K562 (cell line): ENCODE data around the gene VIP. TPM values are rescaled to one million over a fixed set of nuclear protein-coding genes. Genes with fewer than 3 reads are reported as not detected.

Experiments used
- ATAC-seq: fragments of 200-7000 bp; cut with Tn5 transposase; 3 replicates; pipeline ENCODE4 v1.9.1; 2020; ENCODE audit warnings: moderate library complexity
- BruUV-seq: library from RNA; stranded (reverse); fragments of 400-500 nt; replicated peaks from 2 replicates; lab custom pipeline; 2021; lab: Mats Ljungman, UMichigan
- CTCF ChIA-PET: fragments of 300-600 bp; formaldehyde crosslinking; extraction: SDS; loops from one replicate; lab custom pipeline; 2021; ENCODE audit warnings: low intra/inter-chr PET ratio; lab: Yijun Ruan, JAX
- POLR2A ChIA-PET: fragments of 300-600, 350-650 bp; sonication (Branson Sonifier 250); formaldehyde crosslinking; extraction: SDS; loops from one replicate; lab custom pipeline; 2021; ENCODE audit warnings: antibody characterized with exemption, inconsistent platforms; lab: Yijun Ruan, JAX
- DNase-seq, 4 experiments: peaks; one replicate each; pipeline versions ENCODE4 v3.0.0 to v3.0.0-alpha.2; 2011 to 2018; ENCODE audit warnings: low spot score in 3 of 4, mixed read lengths in 3 of 4; ENCODE audit errors: extremely low read depth in 1 of 4
- FAIRE-seq: peaks from 2 replicates; lab custom pipeline; 2011; peaks lifted over from hg19 to GRCh38; lab: Jason Lieb, UNC
- H2AFZ ChIP-seq: 2 replicates; pipeline ENCODE4 v1.6.0; 2011; ENCODE audit warnings: low read depth, low read length, control low read depth, inconsistent platforms
- H3K27ac ChIP-seq: fragments of 200-600 bp; 3 replicates; pipeline ENCODE4 v1.8.0; 2011; ENCODE audit warnings: low read depth, mild to moderate bottlenecking, control low read depth, inconsistent platforms, low read length, moderate library complexity, mixed read lengths; ENCODE audit errors: extremely low read depth
- H3K27me3 ChIP-seq, 2 experiments: fragments of 300-600 bp in 1 of 2; 2 replicates in 1 of 2; 3 replicates in 1 of 2; pipeline versions ENCODE4 v1.6.0 to v1.8.0; 2011; ENCODE audit warnings: inconsistent platforms in 2 of 2, low read length in 2 of 2, mild to moderate bottlenecking in 1 of 2, mixed read lengths in 1 of 2, moderate library complexity in 1 of 2; ENCODE audit not compliant: control insufficient read depth in 2 of 2, insufficient read depth in 2 of 2
- H3K36me3 ChIP-seq: fragments of 300-600 bp; 3 replicates; pipeline ENCODE4 v1.8.0; 2011; ENCODE audit warnings: mild to moderate bottlenecking, low read length, inconsistent platforms; ENCODE audit not compliant: control insufficient read depth, insufficient read depth
- H3K4me1 ChIP-seq, 2 experiments: fragments of 200-600 bp in 1 of 2; replicated peaks in 1 of 2; 2 replicates in 1 of 2; 3 replicates in 1 of 2; pipeline versions ENCODE4 v1.5.1 to v1.8.0; 2011; ENCODE audit warnings: inconsistent platforms in 2 of 2, low read length in 2 of 2, mild to moderate bottlenecking in 1 of 2, mixed read lengths in 1 of 2, moderate library complexity in 1 of 2; ENCODE audit not compliant: control insufficient read depth in 2 of 2, insufficient read depth in 2 of 2
- H3K4me2 ChIP-seq: 2 replicates; pipeline ENCODE4 v1.6.1; 2011; ENCODE audit warnings: low read length, control low read depth, inconsistent platforms, mixed read lengths; ENCODE audit not compliant: insufficient read depth
- H3K4me3 ChIP-seq: fragments of 200-600 bp; sonication (generic), shearing (Covaris generic); 2 replicates; pipeline ENCODE4 v1.5.1; 2016; ENCODE audit warnings: control low read depth, inconsistent platforms
- H3K79me2 ChIP-seq: fragments of 200-600 bp; 3 replicates; pipeline ENCODE4 v1.8.0; 2011; ENCODE audit warnings: low read length, inconsistent platforms; ENCODE audit not compliant: control insufficient read depth, insufficient read depth
- H3K9ac ChIP-seq, 2 experiments: 2 replicates each; pipeline versions ENCODE4 v1.6.0 to v1.6.1; 2011; ENCODE audit warnings: low read depth in 2 of 2, low read length in 2 of 2, control low read depth in 1 of 2, inconsistent platforms in 1 of 2, mild to moderate bottlenecking in 1 of 2, mixed read lengths in 1 of 2; ENCODE audit not compliant: insufficient read depth in 1 of 2
- H3K9me1 ChIP-seq: one replicate; pipeline ENCODE4 v1.6.0; 2011; ENCODE audit warnings: inconsistent platforms, mild to moderate bottlenecking, low read length, moderate library complexity; ENCODE audit not compliant: control insufficient read depth, insufficient read depth
- H3K9me3 ChIP-seq: replicated peaks from 2 replicates; pipeline ENCODE4 v1.5.1; 2011; ENCODE audit warnings: low read depth, low read length, inconsistent platforms; ENCODE audit not compliant: control insufficient read depth, insufficient read depth
- H4K20me1 ChIP-seq: replicated peaks from 2 replicates; pipeline ENCODE4 v1.6.1; 2011; ENCODE audit warnings: low read length, inconsistent platforms, mixed read lengths; ENCODE audit not compliant: control insufficient read depth, insufficient read depth
- CEBPB ChIP-seq: fragments of 450-650 bp; IDR thresholded peaks from 2 replicates; pipeline ENCODE4 v1.6.1; 2016; ENCODE audit warnings: missing genetic modification characterization, missing compliant biosample characterization
- NR1H2 ChIP-seq: sonication (generic); formaldehyde crosslinking; IDR thresholded peaks from 2 replicates; pipeline ENCODE4 v1.4.0; 2020; ENCODE audit warnings: mild to moderate bottlenecking, missing genetic modification reagents
- WGBS: fragments of 100-300 bp; shearing (Covaris generic); methylation state at CpG from one replicate; pipeline ENCODE4 v1.1.6; 2016; ENCODE audit warnings: low coverage, mixed read lengths; ENCODE audit not compliant: insufficient coverage; ENCODE audit errors: missing lambda C conversion rate; 5-methylcytosine and 5-hydroxymethylcytosine counted together
- in situ Hi-C: fragments of 300-500 bp; cut with MboI; formaldehyde crosslinking; loops from 4 replicates; pipeline ENCODE4 v1.15.0; 2018; ENCODE audit warnings: inconsistent platforms, mixed read lengths
- intact Hi-C: fragments of 100-400 bp; cut with micrococcal nuclease; formaldehyde crosslinking; loops from 2 replicates; pipeline ENCODE4 v1.14.2; 2022
- polyA plus RNA-seq, 8 experiments: library from polyadenylated mRNA; depleted of rRNA in 4 of 8; stranded (reverse) in 5 of 8; unstranded in 3 of 8; fragments of >200 nt; fragmentation: Nextera tagmentation in 2 of 8; fragmentation: Illumina TruSeq in 1 of 8; extraction: Ambion mirVana in 2 of 8; extraction: Trizol in 1 of 8; gene quantifications; 2 replicates each; pipeline versions ENCODE4 v1.2.1 to v1.2.3, GENCODE V29; 2011 to 2014; ENCODE audit warnings: inconsistent platforms in 1 of 8, missing spikeins in 1 of 8
- total RNA-seq, 7 experiments: library from RNA; depleted of rRNA in 6 of 7; stranded (reverse); fragments of >200 nt in 6 of 7; fragmentation: Illumina TruSeq in 2 of 7; extraction: Trizol in 2 of 7; gene quantifications; 2 replicates each; pipeline versions ENCODE4 v1.2.1 to v1.2.3, GENCODE V29; 2011 to 2021; ENCODE audit warnings: low replicate concordance in 1 of 7
- TF ChIP-seq, protein P1 (sequence below): fragments of 200-800 bp; sonication (Bioruptor generic); IDR thresholded peaks from 2 replicates; pipeline ENCODE4 v1.6.1; 2016; ENCODE audit warnings: missing genetic modification characterization, missing compliant biosample characterization

Gene VIP
- total and polyA plus RNA-seq, 9 of the 15 experiments (the other 6 are each of a cell fraction or from before 2014, with no cell fraction given) = 0.08 TPM; not detected in 8

DNA sequence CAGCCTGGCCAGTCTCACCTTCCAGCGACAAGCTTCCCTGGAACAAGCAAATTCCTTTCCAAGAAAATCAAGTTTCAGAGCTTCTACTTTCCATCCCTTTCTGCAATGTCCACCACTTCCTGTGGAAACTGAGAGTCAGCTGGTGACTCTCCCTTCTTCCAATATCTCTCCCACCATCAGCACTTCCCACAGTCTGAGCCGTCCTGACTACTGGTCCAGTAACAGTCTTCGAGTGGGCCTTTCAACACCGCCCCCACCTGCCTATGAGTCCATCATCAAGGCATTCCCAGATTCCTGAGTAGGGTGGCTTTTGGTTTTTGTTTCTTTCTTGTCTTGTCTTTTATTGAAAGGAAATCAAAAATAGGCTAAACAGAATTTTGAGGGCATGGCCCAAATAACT is 28.6 kb upstream of the VIP start:
- FAIRE-seq = no peak
- Histone ChIP-seq H3K9ac (no peak overlapping the region), H4K20me1 (no peaks in the 10 kb centered on the region), H3K27ac (no peak overlapping the region), H3K4me1 (no peaks in the 10 kb centered on the region), H3K4me2 (no peak overlapping the region), H3K9me1 (no peaks in the 10 kb centered on the region), H3K79me2 (no peaks in the 10 kb centered on the region), H3K36me3 (no peaks in the 10 kb centered on the region), H3K9me3 (no peaks in the 10 kb centered on the region), H3K4me3 (no peak overlapping the region), H2AFZ (no peak overlapping the region), H3K27me3 (no peaks in the 10 kb centered on the region)
- ChIA-PET POLR2A (no interaction called here), CTCF (no interaction called here)
- no peak for DNase-seq
- ATAC-seq = no peak
- TF ChIP-seq, protein P1, sequence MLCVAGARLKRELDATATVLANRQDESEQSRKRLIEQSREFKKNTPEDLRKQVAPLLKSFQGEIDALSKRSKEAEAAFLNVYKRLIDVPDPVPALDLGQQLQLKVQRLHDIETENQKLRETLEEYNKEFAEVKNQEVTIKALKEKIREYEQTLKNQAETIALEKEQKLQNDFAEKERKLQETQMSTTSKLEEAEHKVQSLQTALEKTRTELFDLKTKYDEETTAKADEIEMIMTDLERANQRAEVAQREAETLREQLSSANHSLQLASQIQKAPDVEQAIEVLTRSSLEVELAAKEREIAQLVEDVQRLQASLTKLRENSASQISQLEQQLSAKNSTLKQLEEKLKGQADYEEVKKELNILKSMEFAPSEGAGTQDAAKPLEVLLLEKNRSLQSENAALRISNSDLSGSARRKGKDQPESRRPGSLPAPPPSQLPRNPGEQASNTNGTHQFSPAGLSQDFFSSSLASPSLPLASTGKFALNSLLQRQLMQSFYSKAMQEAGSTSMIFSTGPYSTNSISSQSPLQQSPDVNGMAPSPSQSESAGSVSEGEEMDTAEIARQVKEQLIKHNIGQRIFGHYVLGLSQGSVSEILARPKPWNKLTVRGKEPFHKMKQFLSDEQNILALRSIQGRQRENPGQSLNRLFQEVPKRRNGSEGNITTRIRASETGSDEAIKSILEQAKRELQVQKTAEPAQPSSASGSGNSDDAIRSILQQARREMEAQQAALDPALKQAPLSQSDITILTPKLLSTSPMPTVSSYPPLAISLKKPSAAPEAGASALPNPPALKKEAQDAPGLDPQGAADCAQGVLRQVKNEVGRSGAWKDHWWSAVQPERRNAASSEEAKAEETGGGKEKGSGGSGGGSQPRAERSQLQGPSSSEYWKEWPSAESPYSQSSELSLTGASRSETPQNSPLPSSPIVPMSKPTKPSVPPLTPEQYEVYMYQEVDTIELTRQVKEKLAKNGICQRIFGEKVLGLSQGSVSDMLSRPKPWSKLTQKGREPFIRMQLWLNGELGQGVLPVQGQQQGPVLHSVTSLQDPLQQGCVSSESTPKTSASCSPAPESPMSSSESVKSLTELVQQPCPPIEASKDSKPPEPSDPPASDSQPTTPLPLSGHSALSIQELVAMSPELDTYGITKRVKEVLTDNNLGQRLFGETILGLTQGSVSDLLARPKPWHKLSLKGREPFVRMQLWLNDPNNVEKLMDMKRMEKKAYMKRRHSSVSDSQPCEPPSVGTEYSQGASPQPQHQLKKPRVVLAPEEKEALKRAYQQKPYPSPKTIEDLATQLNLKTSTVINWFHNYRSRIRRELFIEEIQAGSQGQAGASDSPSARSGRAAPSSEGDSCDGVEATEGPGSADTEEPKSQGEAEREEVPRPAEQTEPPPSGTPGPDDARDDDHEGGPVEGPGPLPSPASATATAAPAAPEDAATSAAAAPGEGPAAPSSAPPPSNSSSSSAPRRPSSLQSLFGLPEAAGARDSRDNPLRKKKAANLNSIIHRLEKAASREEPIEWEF (CRISPR knock-in tag) = no peak
- TF ChIP-seq CEBPB (tag) (no peak), NR1H2 (no peak)
- in situ Hi-C loops = no loop called here
- WGBS = 4% methylated on average over 4 of the region's 4 CpGs
- no TSS peak for BruUV-seq
- intact Hi-C loops = no loop called here
